Testis (tissue), 2 donors: ENCODE results near the gene FOXP4.

Experiments used
- CTCF ChIP-seq, 3 experiments: fragments of 450-650 bp in 2 of 3; fragments of 200-600 bp in 1 of 3; sonication (generic) in 1 of 3; IDR thresholded peaks; one replicate each; pipeline ENCODE4 v1.5.1; 2016 to 2019; ENCODE audit warnings: antibody characterized with exemption in 3 of 3, mild to moderate bottlenecking in 2 of 3, moderate library complexity in 1 of 3
- POLR2A ChIP-seq: fragments of 450-650 bp; IDR thresholded peaks from one replicate; pipeline ENCODE4 v1.6.1; 2017; ENCODE audit warnings: antibody characterized with exemption, mild to moderate bottlenecking, moderate library complexity

- TF ChIP-seq CTCF (IDR thresholded peaks at IDR 0.05) (no peak), POLR2A (no peak)
These were observed 289 bp downstream of the FOXP4 start for GRCh38 chr6:41546475-41546865.
